Endometrium (tissue), 2 donors: ENCODE measurements around the gene ARF6.
"Not testable (repeated sequence)": the region's sequence is repeated elsewhere in the genome, so short reads cannot be mapped to it uniquely, and the experiment has no call there.

Experiments used
- FAIRE-seq: peaks from 2 replicates; lab custom pipeline; 2012; peaks lifted over from hg19 to GRCh38; lab: Jason Lieb, UNC
- donor health status: control.
- donor health status: control.

Gene ARF6

DNA sequence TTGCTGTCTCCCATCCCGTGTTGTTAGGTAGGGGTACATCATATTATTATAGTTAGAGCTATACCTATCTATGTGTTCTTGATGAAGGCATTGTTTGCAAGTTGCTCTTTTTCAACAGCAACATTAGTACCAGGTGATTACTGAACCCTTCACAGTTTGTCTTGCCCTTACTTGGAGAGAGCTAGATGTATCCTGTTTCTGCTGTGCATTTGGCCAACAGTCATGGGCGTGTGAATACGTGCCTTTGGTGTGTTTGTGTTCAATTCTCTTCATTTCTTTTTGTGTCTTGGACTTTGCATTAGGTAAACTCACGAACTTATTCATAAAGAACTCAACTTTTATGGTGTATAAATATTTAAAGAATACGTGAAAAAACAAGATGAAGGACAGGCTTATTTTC is 14.3 kb downstream of the ARF6 start:
- no peak for FAIRE-seq

DNA sequence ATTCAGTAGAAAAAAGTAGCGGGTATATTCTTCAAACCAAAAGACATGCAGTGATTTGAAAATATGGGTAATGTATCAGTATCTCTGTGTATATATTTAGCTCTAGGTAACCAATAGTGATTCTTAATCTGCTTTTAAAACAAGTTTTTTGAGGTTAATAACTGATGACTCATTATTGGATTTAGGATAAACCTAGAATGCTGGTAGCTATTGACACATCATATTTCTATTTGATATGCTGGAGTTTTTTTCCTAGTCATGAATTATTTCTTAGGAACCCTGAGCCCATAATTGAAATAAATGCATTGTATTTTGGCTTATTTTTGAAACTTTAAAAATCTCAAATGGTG is 15.5 kb downstream of the ARF6 start:
- no peak for FAIRE-seq

DNA sequence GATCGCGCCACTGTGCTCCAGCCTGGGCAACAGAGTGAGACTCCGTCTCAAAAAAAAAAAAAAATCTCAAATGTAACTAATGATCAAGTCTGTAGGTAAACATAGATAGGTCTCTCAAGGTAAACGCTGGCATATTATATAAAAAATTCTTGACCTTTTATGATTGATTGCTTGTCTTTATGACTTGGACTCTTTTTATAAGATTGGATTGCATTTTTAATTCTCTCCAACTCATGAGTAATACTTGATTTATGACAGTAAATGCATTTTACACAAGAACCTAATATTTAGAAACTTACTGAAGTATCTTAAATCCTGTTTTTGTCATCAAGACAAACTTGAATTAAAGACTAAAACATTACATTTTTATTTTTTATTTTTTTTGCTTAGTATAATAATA is 16.1 kb downstream of the ARF6 start:
- FAIRE-seq: peak; percentile 21

DNA sequence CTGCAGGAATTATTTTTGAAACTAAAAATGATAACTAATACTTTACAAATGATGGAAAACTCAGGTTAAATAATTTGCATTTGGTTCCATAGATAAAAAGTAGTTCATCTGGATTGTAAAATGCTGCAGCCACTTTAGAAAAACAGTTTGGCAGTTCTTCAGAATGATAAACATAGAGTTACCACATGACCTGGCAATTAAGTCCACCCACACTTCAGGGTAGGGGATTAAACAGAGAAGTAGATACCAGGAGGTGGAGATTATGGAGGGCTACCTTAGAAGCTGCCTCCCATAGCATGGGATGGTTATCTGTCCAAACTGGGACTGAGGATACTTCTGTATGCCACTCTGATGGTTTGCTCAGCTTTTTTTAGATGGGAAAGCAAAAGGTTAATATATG is 22.2 kb downstream of the ARF6 start:
- FAIRE-seq: no peak

DNA sequence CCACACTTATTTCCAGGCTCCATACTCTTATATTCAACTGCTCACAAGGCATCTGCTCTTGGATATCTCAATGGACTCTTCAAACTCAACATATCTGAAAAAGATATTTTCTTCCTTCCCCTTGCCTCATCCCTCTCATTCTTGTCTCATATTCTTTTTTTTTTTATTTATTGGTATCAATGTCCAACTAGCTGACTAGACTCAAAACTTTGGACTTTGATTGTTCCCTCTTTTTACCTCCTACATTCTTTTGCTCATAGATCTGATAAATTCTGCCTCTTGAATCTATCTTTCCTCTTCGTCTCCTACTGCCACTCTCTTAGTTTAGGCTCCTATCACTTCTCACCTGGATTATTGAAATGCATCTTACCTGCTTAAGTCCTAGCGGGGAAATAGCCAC is 25.8 kb downstream of the ARF6 start:
- no peak for FAIRE-seq

DNA sequence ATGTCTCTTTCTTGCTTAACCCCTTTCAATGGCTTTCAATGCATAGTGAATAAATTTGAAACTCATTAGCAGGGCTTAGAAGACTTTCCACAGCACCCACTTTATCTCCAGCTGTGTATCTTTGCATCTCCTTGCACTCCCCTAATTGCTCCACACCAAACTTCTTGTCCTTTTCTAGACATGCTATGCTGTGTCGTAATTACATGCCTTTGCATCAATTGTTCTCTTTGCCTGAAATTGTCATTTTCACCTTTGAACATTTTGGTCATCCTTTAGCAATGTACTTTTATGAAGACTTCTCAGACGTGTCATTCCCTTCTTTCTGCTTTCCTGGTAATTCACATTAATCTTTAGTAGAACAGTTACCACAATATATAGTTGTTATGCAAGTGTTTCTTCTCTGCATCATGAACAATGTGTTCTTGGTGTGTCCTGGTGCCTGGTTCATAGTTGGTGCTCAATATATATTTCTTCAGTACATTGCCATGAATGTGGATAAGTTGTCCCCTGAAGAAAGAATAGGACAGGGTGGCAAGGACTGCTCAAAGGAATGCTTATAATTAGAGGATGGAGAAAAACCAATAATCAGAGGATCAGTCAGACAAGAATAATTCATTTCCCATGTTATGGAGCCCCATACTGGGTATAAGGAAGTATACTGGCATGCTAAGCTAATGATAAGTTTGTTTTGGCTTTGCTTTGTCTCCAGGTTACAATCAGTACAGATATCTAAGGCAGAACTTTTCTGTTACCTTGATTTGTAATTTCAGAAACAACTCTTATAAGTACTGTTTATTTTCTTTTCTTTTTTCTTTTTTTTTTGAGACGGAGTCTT is 27.2 kb downstream of the ARF6 start:
- no peak for FAIRE-seq

DNA sequence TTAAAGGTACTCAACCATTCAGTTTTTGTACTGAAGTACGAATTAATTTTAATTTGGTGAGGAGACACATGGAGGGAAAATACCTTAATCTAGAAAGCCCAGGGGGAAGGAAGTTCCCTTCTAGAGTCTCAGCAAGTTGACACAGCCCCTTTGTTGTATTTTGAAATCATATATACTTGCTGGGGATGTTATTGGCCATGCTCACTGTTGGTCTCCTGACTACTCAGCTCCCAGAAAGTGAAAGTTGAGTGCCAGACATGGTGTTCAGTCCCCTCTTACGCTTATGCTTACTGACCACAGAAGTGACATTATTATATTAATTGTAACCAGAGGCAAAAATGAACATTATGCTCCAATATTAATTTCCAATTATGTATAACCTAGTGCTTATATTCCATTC is 28.1 kb downstream of the ARF6 start:
- no peak for FAIRE-seq

DNA sequence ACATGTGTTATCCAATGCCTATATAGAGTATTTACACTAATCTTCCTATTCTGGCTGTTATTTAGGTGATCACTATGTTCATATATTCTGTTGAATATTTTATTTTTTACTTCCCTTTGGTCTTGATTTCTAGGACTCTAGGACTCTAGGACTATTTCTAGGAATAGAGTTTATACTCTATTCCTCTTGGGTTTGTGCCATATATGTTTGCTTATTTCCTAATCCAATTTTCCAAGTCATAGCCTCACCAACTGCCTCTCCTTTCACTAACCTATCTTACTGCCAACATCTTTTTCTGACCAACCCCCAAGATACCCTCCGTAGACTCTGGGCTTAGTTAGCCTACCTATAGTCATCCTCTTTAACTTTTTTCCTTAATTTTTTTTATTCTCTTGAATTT is 28.5 kb downstream of the ARF6 start:
- no peak for FAIRE-seq

DNA sequence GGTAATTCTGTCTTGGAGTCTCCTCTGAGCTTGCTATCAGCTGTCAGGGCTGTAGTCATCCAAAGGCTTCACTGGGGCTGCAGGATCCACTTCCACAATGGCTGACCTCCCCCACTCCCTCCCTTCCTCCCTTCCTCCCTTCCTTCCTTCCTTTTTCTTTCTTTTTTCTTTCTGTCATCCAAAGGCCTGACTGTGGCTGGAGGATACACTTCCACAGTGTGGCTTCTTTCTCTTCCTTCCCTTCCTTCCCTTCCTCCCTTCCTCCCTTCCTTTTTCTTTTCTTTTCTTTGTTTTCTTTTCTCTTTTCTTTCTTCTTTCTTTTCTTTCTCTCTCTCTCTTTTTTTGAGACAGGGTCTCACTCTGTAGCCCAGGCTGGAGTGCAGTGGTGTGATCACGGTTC is 30.6 kb downstream of the ARF6 start:
- FAIRE-seq: no peak

DNA sequence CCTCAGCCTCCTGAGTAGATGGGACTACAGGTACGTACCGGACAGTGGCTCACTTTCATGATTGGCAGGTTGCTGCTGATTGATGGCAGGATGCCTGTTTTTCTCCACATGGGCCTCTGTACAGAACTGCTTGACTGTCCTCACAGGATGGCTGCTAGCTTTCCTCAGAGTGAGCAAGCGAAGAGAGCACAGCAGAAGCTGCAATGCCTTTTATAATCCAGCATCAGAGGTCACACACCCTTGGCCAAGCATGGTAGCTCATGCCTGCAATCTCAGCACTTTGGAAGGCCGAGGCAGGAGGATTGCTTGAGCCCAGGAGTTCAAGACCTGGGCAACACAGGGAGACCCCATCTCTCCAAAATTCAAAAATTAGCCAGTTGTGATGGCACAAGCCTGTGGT is 31.0 kb downstream of the ARF6 start:
- FAIRE-seq: no peak

DNA sequence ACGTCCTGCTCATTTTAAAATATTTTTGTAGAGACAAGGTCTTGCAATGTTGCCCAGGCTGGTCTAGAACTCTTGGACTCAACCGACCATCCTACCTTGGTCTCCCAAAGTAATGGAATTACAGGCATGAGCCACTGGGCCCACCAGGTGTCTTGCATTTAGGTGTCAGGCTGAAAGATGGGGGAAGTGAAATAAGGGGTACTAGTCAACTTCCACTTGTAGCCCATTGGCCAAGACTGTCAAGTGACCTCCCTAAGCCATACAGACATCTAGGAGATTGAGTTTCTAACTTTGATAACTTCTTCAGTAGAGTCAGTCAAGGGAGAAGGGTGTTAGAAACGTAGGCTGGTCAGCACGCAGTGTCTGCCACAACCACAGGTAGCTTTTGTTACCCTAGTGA is 32.0 kb downstream of the ARF6 start:
- FAIRE-seq: no peak

DNA sequence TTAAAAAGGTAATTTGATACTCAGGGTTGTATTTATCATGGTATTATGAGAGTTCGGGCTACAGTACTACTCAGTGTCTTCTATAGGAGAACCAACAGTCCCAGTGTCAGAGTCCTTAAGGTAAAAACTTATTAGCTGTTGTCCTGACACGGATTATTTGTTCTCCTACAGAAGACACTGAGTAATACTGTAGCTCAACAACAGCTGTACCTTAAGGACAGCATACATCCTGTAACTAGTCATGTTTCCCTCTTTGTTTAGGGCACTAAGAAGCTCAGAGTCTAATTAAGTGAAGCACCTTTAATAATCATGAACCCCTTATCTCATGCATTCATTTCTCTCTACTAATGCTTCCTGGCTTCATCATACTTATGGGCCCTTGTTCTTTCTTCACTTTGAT is 33.9 kb downstream of the ARF6 start:
- FAIRE-seq: no peak

DNA sequence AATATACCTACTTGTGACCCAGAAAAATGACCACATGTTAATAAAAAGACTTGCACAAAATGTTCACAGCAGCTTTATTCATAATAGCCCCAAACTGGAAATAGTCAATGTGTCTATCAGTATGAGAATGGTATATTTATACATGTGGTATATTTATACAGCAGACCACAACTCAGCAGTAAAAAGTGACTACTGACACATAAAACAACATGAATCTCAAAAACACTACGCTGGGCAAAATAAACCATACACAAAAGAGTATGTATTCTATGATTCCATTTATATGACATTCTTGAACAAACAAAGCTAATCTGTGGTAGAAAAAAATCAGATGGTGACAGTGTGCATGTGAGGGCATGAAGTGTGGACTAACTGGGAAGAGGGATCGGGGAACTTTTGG is 35.1 kb downstream of the ARF6 start:
- no peak for FAIRE-seq

DNA sequence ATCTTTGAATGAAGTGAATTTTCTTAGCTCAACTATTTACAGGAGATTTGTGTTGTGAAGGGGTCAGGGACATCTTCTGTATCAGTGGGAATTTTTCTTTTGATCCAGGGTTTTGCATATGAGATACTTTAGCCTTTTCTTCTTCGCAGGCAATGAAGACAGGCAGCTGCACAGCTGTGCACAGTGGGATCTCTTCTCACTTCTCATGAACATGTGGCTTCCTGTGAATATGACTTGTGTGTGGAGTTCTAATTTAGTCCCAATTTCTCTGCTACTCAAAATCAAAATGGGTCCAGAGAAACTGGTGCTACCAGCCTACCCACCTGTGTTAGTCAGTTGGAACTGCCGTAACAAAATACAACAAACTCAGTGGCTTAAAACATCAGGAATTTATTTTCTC is 37.8 kb downstream of the ARF6 start:
- no peak for FAIRE-seq

DNA sequence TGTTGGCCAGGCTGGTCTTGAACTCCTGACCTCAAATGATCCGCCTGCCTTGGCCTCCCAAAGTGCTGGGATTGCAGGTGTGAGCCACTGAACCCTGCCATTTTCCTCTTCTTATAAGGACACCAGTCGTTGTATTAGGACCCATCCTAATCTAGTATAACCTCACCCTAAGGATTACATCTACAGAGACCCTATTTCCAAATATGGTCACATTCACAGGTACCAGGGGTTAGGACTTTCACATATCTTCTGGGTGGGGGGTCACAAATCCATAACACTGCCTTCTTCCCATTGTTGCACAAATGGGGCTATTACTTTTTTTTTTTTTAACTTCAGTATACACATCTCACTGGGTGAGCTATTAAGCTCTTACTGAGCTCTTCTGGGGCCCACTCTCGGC is 38.6 kb downstream of the ARF6 start:
- FAIRE-seq: no peak

DNA sequence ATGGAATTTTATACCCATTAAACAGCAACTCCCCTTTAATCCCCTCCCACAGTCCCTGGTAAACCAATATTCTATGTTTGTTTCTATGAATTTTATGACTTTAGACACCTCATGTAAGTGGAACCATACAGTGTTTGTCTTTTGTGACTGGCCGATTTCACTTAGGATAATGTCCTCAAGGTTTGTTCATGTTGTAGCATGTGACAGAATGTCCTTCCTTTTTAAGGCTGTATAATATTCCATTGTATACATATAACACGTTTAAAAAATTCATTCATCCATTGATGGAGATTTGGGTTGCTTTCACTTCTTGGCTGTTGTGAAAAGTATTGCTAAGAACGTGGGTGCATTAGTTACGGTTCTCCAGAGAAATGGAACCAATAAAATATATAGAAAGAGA is 40.2 kb downstream of the ARF6 start:
- FAIRE-seq: no peak

DNA sequence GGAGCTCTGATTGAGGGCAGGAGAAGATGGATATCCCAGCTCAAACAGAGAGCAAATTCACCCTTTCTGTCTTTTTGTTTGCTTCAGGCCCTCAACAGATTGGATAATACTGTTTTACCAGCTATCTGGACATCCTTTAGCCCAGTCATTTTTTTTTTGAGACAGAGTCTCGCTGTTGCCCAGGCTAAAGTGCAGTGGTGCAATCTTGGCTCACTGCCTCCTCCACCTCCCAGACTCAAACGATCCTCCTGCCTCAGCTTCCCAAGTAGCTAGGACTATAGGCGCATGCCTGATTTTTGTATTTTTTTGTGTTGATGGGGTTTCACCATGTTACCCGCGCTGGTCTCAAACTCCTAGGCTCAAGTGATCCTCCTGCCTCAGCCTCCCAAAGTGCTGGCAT is 40.8 kb downstream of the ARF6 start:
- no peak for FAIRE-seq

DNA sequence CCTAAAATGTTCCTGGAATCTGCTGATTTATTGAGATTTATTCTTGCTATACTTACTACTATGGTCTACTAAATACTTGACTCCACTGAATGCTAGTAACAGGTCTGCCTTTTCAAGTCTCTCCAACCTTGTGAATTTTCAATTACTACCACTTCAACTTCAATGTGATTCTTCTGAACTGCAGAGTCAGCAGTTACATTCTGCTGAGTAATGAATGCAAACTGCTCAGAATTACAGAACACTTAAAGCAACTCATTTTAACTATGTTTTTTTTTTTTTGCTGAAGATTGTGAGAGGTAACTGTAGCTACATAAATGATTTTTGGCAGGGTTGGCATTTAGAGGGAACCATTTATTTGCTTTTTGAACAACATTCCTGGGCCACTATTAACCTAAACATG is 41.8 kb downstream of the ARF6 start:
- FAIRE-seq: no peak

DNA sequence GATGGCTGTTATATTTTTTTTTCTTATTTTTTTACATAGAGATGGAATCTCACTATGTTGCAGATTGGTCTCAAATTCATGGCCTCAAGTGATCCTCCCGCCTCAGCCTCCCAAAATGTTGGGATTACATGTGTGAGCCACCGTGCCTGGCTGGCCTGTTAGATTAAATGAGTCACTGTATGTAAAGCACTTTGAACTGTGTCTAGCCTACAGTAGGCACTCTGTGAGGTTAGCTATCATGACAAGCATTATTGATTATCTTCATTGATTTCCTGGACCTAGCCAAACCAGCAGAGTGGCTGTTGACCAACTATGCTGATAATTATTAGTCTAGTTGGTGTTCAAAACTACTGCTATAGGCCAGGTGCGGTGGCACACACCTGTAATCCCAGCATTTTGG is 42.6 kb downstream of the ARF6 start:
- FAIRE-seq: no peak

DNA sequence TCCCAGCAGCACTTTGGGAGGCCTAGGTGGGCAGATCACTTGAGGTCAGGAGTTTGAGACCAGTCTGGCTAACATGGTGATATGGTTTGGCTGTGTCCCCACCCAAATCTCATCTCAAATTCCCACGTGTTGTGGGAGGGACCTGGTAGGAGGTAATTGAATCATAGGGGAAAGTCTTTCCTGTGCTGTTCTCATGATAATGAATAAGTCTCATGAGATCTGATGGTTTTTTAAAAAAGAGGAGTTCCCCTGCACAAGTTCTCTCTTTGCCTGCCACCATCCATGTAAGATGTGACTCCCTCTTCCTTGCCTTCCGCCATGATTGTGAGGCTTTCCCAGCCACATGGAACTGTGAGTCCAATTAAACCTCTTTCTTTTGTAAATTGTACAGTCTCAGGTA is 43.4 kb downstream of the ARF6 start:
- not testable (repeated sequence) for FAIRE-seq

DNA sequence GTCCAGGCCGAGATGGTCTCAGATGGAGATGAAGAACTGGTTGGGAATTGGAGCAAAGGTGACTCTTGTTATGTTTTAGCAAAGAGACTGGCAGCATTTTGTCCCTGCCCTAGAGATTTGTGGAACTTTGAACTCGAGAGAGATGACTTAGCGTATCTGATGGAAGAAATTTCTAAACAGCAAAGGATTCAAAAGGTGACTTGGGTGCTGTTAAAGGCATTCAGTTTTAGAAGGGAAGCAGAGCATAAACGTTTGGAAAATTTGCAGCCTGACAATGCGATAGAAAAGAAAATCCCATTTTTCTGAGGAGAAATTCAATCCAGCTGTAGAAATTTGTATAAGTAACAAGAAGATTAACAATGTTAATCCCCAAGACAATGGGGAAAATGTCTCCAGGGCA is 44.0 kb downstream of the ARF6 start:
- FAIRE-seq: not testable (repeated sequence)

DNA sequence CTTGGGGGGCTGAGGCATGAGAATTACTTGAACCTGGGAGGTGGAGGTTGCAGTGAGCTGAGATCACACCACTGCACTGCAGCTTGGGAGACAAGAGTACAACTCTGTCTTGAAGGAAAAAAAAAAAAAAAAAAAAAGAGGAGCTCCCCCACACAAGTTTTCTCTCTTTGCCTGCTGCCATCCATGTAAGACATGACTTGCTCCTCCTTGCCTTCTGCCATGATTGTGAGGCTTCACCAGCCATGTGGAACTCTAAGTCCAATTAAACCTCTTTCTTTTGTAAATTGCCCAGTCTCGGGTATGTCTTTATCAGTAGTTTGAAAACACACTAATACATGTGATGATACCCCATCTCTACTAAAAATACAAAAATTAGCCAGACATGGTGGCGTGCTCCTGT is 46.3 kb downstream of the ARF6 start:
- FAIRE-seq: not testable (repeated sequence)

DNA sequence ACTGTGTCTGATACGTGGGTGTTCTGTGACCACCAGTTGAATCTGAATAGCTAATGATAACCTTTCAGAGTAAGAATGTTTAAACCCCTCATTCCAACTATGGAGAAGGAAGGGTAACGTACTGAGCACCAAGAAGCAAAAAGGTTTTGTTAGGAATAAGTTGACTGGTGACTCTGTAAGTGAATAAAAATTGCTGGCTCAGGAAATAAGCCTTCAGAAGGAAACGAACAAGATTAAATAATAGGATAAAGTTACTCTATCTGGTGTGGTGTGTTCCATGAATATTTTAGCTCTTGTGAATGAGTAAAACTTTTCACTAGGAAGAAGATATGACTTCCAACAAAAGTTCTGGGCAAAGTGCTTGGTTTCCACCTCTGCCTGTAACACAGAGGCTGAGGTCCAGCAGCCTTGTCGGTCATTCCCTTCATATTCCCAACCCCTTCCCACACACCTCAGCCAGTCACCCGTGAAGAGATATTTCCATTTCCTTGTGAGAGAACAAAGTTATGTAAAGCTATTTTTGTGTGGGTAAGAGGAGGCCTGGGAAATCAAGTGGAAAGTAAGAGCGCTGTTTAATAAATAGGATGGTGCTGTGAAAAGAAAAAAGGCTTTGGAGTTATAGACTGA is 47.1 kb downstream of the ARF6 start:
- FAIRE-seq: no peak

DNA sequence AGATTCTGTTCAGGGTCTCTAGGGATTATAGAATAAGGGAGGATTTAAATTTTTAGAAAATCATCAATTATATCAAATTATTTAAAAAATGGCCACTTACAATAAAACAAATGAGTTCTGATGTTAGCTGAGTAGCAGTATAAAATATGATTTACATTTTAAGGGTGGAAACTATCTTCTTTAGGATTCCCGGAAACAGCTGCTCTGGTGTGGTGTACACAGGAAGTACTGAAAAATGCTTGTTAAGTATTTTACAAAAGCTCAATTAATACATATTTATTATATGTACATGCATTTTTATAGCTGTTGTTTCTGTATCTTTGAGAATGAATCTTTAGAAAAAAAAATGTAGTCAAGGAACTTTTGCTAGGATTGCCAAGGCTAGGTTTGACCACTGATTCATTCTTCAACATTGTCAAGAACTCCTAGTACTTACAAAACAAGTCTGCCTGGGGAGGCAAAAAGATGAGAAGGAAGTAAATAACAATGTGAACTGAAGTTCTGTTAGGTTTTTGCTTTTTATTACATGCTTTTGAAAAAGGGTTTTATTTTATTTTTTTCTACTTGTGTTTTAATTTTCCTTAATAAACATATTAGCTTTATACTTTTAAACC is 48.0 kb downstream of the ARF6 start:
- FAIRE-seq: no peak
